Upper lobe of right lung (tissue), 1 donor: Measurements from ENCODE around the gene LDHB. TPM values are rescaled to one million over a fixed set of nuclear protein-coding genes. Genes with fewer than 3 reads are reported as not detected.
"Not testable (repeated sequence)": the region's sequence is repeated elsewhere in the genome, so short reads cannot be mapped to it uniquely, and the experiment has no call there.

ENCODE experiments used
- ATAC-seq: fragments of 200-7000 bp; cut with Tn5 transposase; one replicate; pipeline ENCODE4 v1.9.1; 2020; ENCODE audit warnings: mild to moderate bottlenecking, moderate library complexity
- DNase-seq: peaks from one replicate; pipeline ENCODE4 v3.0.0-alpha.2; 2020
- H3K27ac ChIP-seq: fragments of 200-600 bp; one replicate; pipeline ENCODE4 v1.8.0; 2022
- H3K27me3 ChIP-seq: fragments of 200-600 bp; one replicate; pipeline ENCODE4 v1.8.0; 2022; ENCODE audit warnings: mild to moderate bottlenecking
- H3K36me3 ChIP-seq: fragments of 200-600 bp; one replicate; pipeline ENCODE4 v1.8.0; 2022
- H3K4me1 ChIP-seq: fragments of 200-600 bp; one replicate; pipeline ENCODE4 v1.8.0; 2022
- H3K4me3 ChIP-seq: fragments of 200-600 bp; one replicate; pipeline ENCODE4 v1.8.0; 2022; ENCODE audit warnings: mild to moderate bottlenecking
- H3K9me3 ChIP-seq: fragments of 200-600 bp; one replicate; pipeline ENCODE4 v1.8.0; 2022
- CTCF ChIP-seq: fragments of 200-600 bp; IDR thresholded peaks from one replicate; pipeline ENCODE4 v1.8.0; 2022; ENCODE audit warnings: antibody characterized with exemption
- intact Hi-C: fragments of 100-400 bp; cut with DNase I; formaldehyde crosslinking; loops from one replicate; pipeline ENCODE4 v1.11.0; 2022
- total RNA-seq: library from RNA; stranded (reverse); fragmentation: NEBNext Ultra II Directional; extraction: Animal tissue kit (Norgen Biotek cat#: 25700); gene quantifications from one replicate; pipeline ENCODE4 v1.2.1, GENCODE V29; 2021
- donor health status: DM: no; HTN: yes; CAD: no; lungs with severe emphysema.

LDHB gene
- total RNA-seq, 1 donor from 2014 or later = 410 TPM

GRCh38 chr12:21672146-21672545, 14.5 kb upstream of the LDHB start:
- Histone ChIP-seq H3K27me3 (no peaks in the 10 kb centered on the region), H3K27ac (no peak overlapping the region), H3K4me1 (no peaks in the 10 kb centered on the region), H3K9me3 (no peaks in the 10 kb centered on the region), H3K36me3 (no peaks in the 10 kb centered on the region), H3K4me3 (no peak overlapping the region)
- intact Hi-C loops = no loop called here
- ATAC-seq (no peak), DNase-seq (no peak)
- TF ChIP-seq CTCF = no peak

GRCh38 chr12:21666722-21667121, 9.1 kb upstream of the LDHB start:
- no peak for TF ChIP-seq CTCF
- Histone ChIP-seq H3K4me3 (no peak overlapping the region), H3K9me3 (no peaks in the 10 kb centered on the region), H3K27me3 (no peaks in the 10 kb centered on the region), H3K36me3 (no peaks in the 10 kb centered on the region), H3K27ac (no peak overlapping the region), H3K4me1 (no peaks in the 10 kb centered on the region)
- intact Hi-C loops = no loop called here
- ATAC-seq = peak; percentile 84
- no peak for DNase-seq

DNA sequence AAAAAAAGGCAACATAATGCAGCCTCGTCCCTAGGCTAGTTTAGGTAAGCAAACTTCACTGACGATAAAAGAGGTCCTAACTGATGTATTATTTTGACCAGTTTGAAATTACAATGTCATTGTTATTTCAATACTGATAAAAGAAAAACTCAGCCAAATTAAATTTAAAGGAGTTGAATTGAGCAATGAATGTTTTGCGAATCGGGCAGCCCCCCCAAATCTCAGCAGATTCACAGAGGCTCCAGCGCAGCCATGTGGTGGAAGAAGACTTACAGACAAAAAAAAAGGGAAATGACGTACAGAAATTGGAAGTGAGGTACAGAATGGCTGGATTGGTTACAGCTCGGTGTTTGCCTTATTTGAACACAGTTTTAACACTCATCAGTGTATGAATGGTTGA, 8.2 kb upstream of the LDHB start:
- no peak for ATAC-seq
- Histone ChIP-seq H3K27me3 (no peaks in the 10 kb centered on the region), H3K36me3 (no peaks in the 10 kb centered on the region), H3K4me3 (no peak overlapping the region), H3K4me1 (no peaks in the 10 kb centered on the region), H3K9me3 (no peaks in the 10 kb centered on the region), H3K27ac (no peak overlapping the region)
- no peak for TF ChIP-seq CTCF
- intact Hi-C loops = no loop called here
- no peak for DNase-seq

DNA sequence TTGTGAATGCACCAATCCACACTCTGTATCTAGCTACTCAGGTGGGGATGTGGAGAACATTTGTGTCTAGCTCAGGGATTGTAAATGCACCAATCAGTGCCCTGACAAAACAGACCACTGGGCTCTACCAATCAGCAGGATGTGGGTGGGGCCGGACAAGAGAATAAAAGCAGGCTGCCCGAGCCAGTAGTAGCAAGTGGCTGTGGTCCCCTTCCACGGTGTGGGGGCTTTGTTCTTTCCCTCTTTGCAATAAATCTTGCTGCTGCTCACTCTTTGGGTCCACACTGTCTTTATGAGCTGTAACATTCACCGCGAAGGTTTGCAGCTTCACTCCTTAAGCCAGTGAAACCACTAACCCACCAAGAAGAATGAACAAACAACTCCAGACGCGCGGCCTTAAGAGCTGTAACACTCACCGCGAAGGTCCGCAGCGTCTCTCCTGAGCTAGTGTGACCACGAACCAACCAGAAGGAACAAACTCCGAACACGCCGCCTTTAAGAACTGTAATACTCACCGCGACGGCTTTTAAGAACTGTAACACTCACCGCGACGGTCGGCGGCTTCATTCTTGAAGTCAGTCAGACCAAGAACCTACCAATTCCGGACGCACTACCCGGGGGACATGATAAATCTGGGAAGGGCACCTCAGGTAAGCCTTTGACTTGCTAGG, 4.6 kb upstream of the LDHB start:
- no peaks in the 10 kb centered on the region for H3K4me1 ChIP-seq
- no peak for TF ChIP-seq CTCF
- DNase-seq (peak; percentile 71), ATAC-seq (peak; percentile 20)
- peak overlapping the region; percentile 31 for H3K4me3 ChIP-seq
- H3K36me3 ChIP-seq = no peaks in the 10 kb centered on the region
- intact Hi-C loops = no loop called here
- no peaks in the 10 kb centered on the region for H3K9me3 ChIP-seq
- H3K27me3 ChIP-seq = no peaks in the 10 kb centered on the region
- no peak overlapping the region for H3K27ac ChIP-seq

- H3K4me3 ChIP-seq, DNase-seq, H3K4me1 ChIP-seq, H3K27me3 ChIP-seq, H3K27ac ChIP-seq, H3K36me3 ChIP-seq, ATAC-seq, H3K9me3 ChIP-seq, intact Hi-C loops: not testable (repeated sequence)
These were observed 3.9 kb upstream of the LDHB start for GRCh38 chr12:21661396-21662093.

GRCh38 chr12:21659383-21659782, 1.7 kb upstream of the LDHB start:
- H3K4me1 ChIP-seq = peaks cover 18% of the 10 kb centered on the region
- ATAC-seq = no peak
- H3K4me3 ChIP-seq = no peak overlapping the region
- peaks cover 2% of the 10 kb centered on the region for H3K36me3 ChIP-seq
- H3K27ac ChIP-seq = no peak overlapping the region
- H3K27me3 ChIP-seq = no peaks in the 10 kb centered on the region
- intact Hi-C loops = no loop called here
- DNase-seq = no peak
- no peak for TF ChIP-seq CTCF
- H3K9me3 ChIP-seq = no peaks in the 10 kb centered on the region
